ENCODE measurements around the gene ERGIC1. TPM values are rescaled to one million over a fixed set of nuclear protein-coding genes. Genes with fewer than 3 reads are reported as not detected.

ERGIC1 gene
- total and polyA plus RNA-seq, 2 of the 8 experiments (the other 6 are each of a cell fraction or from before 2014, with no cell fraction given): 95.3 to 106 TPM

GRCh38 chr5:172817664-172818063, 16.4 kb upstream of the ERGIC1 start:
- CTCF ChIA-PET (ENCODE audit: partially characterized antibody): interaction anchor here (0.6 kb wide), 1 partner anchor 14 kb away, joined by 3 read pairs; no protein-coding TSS in a partner anchor
- Histone ChIP-seq H2BK12ac (ENCODE audit: low read depth, low read length) (no peak overlapping the region), H3K79me2 (ENCODE audit: control insufficient read depth in 1 of 2, insufficient read depth in 2 of 2, low read length in 2 of 2) (no peaks in the 10 kb centered on the region), H4K5ac (ENCODE audit: insufficient read length, low read depth, low read length) (no peak overlapping the region), H3K4me1 (replicated peaks in 1 of 4; ENCODE audit: control insufficient read depth in 3 of 4, insufficient read depth in 4 of 4, low read length in 3 of 4) (no peaks in the 10 kb centered on the region), H3K79me1 (ENCODE audit: low read depth, low read length) (no peaks in the 10 kb centered on the region), H2AK5ac (ENCODE audit: low read depth, low read length) (no peak overlapping the region), H4K20me1 (replicated peaks in 1 of 2; ENCODE audit: control insufficient read depth in 1 of 2, insufficient read depth in 2 of 2, low read length in 2 of 2) (no peaks in the 10 kb centered on the region), H2AFZ (ENCODE audit: low read length) (no peak overlapping the region), H3K27ac (ENCODE audit: low read depth, low read length) (no peak overlapping the region), H3K23me2 (ENCODE audit: low read depth, low read length) (no peaks in the 10 kb centered on the region; the same call in 1 of the 2 replicates), H3K18ac (ENCODE audit: extremely low read depth, low read length) (no peak overlapping the region), H2BK120ac (replicated peaks; ENCODE audit: low read depth, low read length) (no peak overlapping the region), H2BK20ac (ENCODE audit: low read length) (no peak overlapping the region), H2BK5ac (ENCODE audit: low read depth, low read length) (no peak overlapping the region), H4K91ac (replicated peaks; ENCODE audit: insufficient read length, low read length) (no peak overlapping the region), H3K36me3 (ENCODE audit: control insufficient read depth in 2 of 4, insufficient read depth in 4 of 4, low read length in 3 of 4) (no peaks in the 10 kb centered on the region), H3K9me3 (ENCODE audit: insufficient read depth in 2 of 2, low read depth in 1 of 2, low read length in 1 of 2) (no peaks in the 10 kb centered on the region), H3K56ac (replicated peaks; ENCODE audit: insufficient read length, low read depth, low read length) (no peak overlapping the region), H3K14ac (ENCODE audit: insufficient read length) (no peak overlapping the region), H3K4ac (replicated peaks; ENCODE audit: insufficient read length, low read depth, low read length) (no peak overlapping the region), H3K4me2 (ENCODE audit: insufficient read depth in 1 of 2, low read depth in 2 of 2, low read length in 2 of 2) (no peak overlapping the region), H3K23ac (ENCODE audit: insufficient read length) (no peak overlapping the region), H3K9ac (replicated peaks in 1 of 4; ENCODE audit: extremely low read depth in 1 of 4, low read depth in 3 of 4, low read length in 3 of 4) (no peak overlapping the region), H3K4me3 (ENCODE audit: extremely low read depth in 1 of 4, insufficient read depth in 2 of 4, low read depth in 3 of 4, low read length in 4 of 4) (no peak overlapping the region), H3K27me3 (replicated peaks in 1 of 4; ENCODE audit: control insufficient read depth in 3 of 4, extremely low read depth in 1 of 4, insufficient read depth in 3 of 4, low read length in 3 of 4) (peaks cover 0 to 1% (median 0%) of the 10 kb centered on the region in 4 experiments; a peak in 2 of 7 replicates), H4K8ac (ENCODE audit: extremely low read depth, insufficient read depth, low read length) (no peak overlapping the region), H2BK15ac (ENCODE audit: low read length) (no peak overlapping the region)
- POLR2A ChIA-PET (ENCODE audit: partially characterized antibody): interaction anchor here (1.0 kb wide), 1 partner anchor 47 kb away, joined by 4 read pairs; the partner anchor contains the start of gene DUSP1
- 93% methylated on average over 7 of the region's 7 CpGs; no CpG with 5 or more reads in 1 of the 2 experiments for WGBS, 2 experiments (ENCODE audit: extremely low coverage in 1 of 2, insufficient coverage in 1 of 2, insufficient read length in 1 of 2, insufficient replicate concordance in 2 of 2, low coverage in 1 of 2, low lambda C conversion rate in 2 of 2, missing lambda C conversion rate in 1 of 2)
- DNase-seq (ENCODE audit: low read depth in 1 of 2, low spot score in 2 of 2): no peak
- no peak for FAIRE-seq
- TF ChIP-seq ATF2 (IDR thresholded peaks at IDR 0.05; ENCODE audit: low read length) (no peak), TCF12 (IDR thresholded peaks at IDR 0.05; ENCODE audit: low read depth, low read length) (no peak), SP4 (IDR thresholded peaks at IDR 0.05; ENCODE audit: low read length) (no peak), EZH2 (IDR thresholded peaks at IDR 0.05; ENCODE audit: low read depth, low read length, severe bottlenecking) (no peak), TEAD4 (IDR thresholded peaks at IDR 0.05; ENCODE audit: low read depth, low read length) (no peak), JUND (IDR thresholded peaks at IDR 0.05; ENCODE audit: low read length) (no peak), USF2 (IDR thresholded peaks at IDR 0.05; ENCODE audit: low read length) (no peak), POU5F1 (IDR thresholded peaks at IDR 0.05; ENCODE audit: low read depth, low read length) (no peak), CTBP2 (IDR thresholded peaks at IDR 0.05; ENCODE audit: borderline replicate concordance, insufficient read depth, insufficient read length, low read length) (no peak), JUN (IDR thresholded peaks at IDR 0.05; ENCODE audit: low read depth, low read length) (no peak), SRF (IDR thresholded peaks at IDR 0.05; ENCODE audit: low read depth, low read length) (no peak), KDM1A (IDR thresholded peaks at IDR 0.05; ENCODE audit: borderline replicate concordance, low read length) (no peak)
